ENCODE measurements around the gene ZNF362.

DNA sequence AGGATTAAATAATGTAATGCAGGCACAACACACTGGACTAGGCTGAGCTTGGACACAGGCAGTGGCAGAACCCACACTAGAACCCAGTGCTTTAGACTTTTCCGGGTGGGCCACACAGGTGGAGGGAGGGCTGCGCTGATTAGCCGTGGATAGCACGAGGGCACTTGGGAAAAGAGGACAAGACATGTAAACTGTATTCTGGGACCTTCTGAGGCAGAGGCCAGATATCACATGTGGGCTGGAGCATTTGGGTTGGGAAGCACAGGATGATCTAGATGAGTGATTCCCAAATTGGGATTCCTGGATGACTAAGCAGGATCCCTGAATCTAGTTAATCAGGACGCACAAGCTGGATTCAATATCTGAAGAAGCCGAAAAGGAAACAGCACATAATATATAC is 84.9 kb downstream of the ZNF362 start:
- TF ChIP-seq, protein P1, sequence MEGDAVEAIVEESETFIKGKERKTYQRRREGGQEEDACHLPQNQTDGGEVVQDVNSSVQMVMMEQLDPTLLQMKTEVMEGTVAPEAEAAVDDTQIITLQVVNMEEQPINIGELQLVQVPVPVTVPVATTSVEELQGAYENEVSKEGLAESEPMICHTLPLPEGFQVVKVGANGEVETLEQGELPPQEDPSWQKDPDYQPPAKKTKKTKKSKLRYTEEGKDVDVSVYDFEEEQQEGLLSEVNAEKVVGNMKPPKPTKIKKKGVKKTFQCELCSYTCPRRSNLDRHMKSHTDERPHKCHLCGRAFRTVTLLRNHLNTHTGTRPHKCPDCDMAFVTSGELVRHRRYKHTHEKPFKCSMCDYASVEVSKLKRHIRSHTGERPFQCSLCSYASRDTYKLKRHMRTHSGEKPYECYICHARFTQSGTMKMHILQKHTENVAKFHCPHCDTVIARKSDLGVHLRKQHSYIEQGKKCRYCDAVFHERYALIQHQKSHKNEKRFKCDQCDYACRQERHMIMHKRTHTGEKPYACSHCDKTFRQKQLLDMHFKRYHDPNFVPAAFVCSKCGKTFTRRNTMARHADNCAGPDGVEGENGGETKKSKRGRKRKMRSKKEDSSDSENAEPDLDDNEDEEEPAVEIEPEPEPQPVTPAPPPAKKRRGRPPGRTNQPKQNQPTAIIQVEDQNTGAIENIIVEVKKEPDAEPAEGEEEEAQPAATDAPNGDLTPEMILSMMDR (conservative IDR thresholded peaks at IDR 0.05; ENCODE audit: low read length): no peak
- no peak for TF ChIP-seq EZH2phosphoT487 (IDR thresholded peaks at IDR 0.05; ENCODE audit: borderline replicate concordance, low read depth, low read length)
